HG02870 (cell line): ENCODE results near the gene ADAMTS12.

Source experiments
- ATAC-seq: cut with Tn5 transposase; IDR thresholded peaks from one replicate; pipeline ENCODE4 v1.9.1; 2021; ENCODE audit warnings: mild to moderate bottlenecking, moderate library complexity; ENCODE audit not compliant: unreplicated experiment

ADAMTS12 gene

GRCh38 chr5:33808699-33809098 lies 83.1 kb downstream of the ADAMTS12 start:
- no peak for ATAC-seq

GRCh38 chr5:33807771-33808170 lies 84.0 kb downstream of the ADAMTS12 start:
- no peak for ATAC-seq

GRCh38 chr5:33806738-33807442 lies 84.9 kb downstream of the ADAMTS12 start:
- no peak for ATAC-seq

- ATAC-seq, result peak; percentile 61
These were observed 90.5 kb downstream of the ADAMTS12 start for GRCh38 chr5:33801292-33801691.

GRCh38 chr5:33800241-33800950 lies 91.4 kb downstream of the ADAMTS12 start:
- ATAC-seq, result no peak

- ATAC-seq, result no peak
These were observed 96.3 kb downstream of the ADAMTS12 start for GRCh38 chr5:33795496-33795895.

GRCh38 chr5:33794550-33795181 lies 97.1 kb downstream of the ADAMTS12 start:
- ATAC-seq, result no peak

GRCh38 chr5:33793836-33794549 lies 97.8 kb downstream of the ADAMTS12 start:
- no peak for ATAC-seq

GRCh38 chr5:33793276-33793675 lies 98.5 kb downstream of the ADAMTS12 start:
- no peak for ATAC-seq

GRCh38 chr5:33792559-33792958 lies 99.2 kb downstream of the ADAMTS12 start:
- ATAC-seq, result no peak

- no peak for ATAC-seq
These were observed 102.2 kb downstream of the ADAMTS12 start for GRCh38 chr5:33789567-33789957.

GRCh38 chr5:33788922-33789566 lies 102.7 kb downstream of the ADAMTS12 start:
- no peak for ATAC-seq

- ATAC-seq, result no peak
These were observed 106.2 kb downstream of the ADAMTS12 start for GRCh38 chr5:33785571-33785970.

GRCh38 chr5:33781286-33781685 lies 110.5 kb downstream of the ADAMTS12 start:
- no peak for ATAC-seq

- no peak for ATAC-seq
These were observed 115.6 kb downstream of the ADAMTS12 start for GRCh38 chr5:33776151-33776660.

GRCh38 chr5:33774341-33774740 lies 117.4 kb downstream of the ADAMTS12 start:
- no peak for ATAC-seq

GRCh38 chr5:33772380-33772897 lies 119.4 kb downstream of the ADAMTS12 start:
- ATAC-seq, result no peak

- ATAC-seq, result no peak
These were observed 121.8 kb downstream of the ADAMTS12 start for GRCh38 chr5:33769968-33770367.

GRCh38 chr5:33769196-33769595 lies 122.6 kb downstream of the ADAMTS12 start:
- ATAC-seq, result no peak

- no peak for ATAC-seq
These were observed 125.8 kb downstream of the ADAMTS12 start for GRCh38 chr5:33766023-33766422.
